Osteoblast (primary cell): ENCODE measurements around the gene KCND3. TPM values are rescaled to one million over a fixed set of nuclear protein-coding genes. Genes with fewer than 3 reads are reported as not detected.
A peak's percentile ranks its signal among the peaks of the same experiment; 100 is the strongest.

Experiments
- DNase-seq: peaks from one replicate; pipeline ENCODE4 v3.0.0; 2011; ENCODE audit warnings: low spot score, mixed read lengths; ENCODE audit not compliant: insufficient read length; ENCODE audit errors: missing footprints
- H2AFZ ChIP-seq: 2 replicates; pipeline ENCODE4 v1.6.0; 2011; ENCODE audit warnings: mild to moderate bottlenecking, low read length
- H3K27ac ChIP-seq: 2 replicates; pipeline ENCODE4 v1.5.1; 2011; ENCODE audit warnings: mild to moderate bottlenecking, low read depth, low read length, moderate library complexity
- H3K27me3 ChIP-seq: 2 replicates; pipeline ENCODE4 v1.6.0; 2012; ENCODE audit warnings: mild to moderate bottlenecking, control low read depth, inconsistent platforms, low read length, moderate library complexity; ENCODE audit not compliant: insufficient read depth
- H3K36me3 ChIP-seq: 2 replicates; pipeline ENCODE4 v1.5.1; 2011; ENCODE audit warnings: mild to moderate bottlenecking, low read length, control low read depth, moderate library complexity; ENCODE audit not compliant: insufficient read depth
- H3K4me1 ChIP-seq: 2 replicates; pipeline ENCODE4 v1.5.1; 2011; ENCODE audit warnings: mild to moderate bottlenecking, low read length, control low read depth, moderate library complexity; ENCODE audit not compliant: insufficient read depth
- H3K4me2 ChIP-seq: 2 replicates; pipeline ENCODE4 v1.6.0; 2011; ENCODE audit warnings: mild to moderate bottlenecking, low read length; ENCODE audit not compliant: insufficient read depth
- H3K4me3 ChIP-seq: fragments of 200-600 bp; sonication (generic); 3 replicates; pipeline ENCODE4 v1.5.1; 2012; ENCODE audit warnings: mild to moderate bottlenecking, low read length, inconsistent platforms; ENCODE audit not compliant: insufficient read depth
- H3K79me2 ChIP-seq: 2 replicates; pipeline ENCODE4 v1.6.0; 2012; ENCODE audit warnings: mild to moderate bottlenecking, low read length, control low read depth, inconsistent platforms; ENCODE audit not compliant: insufficient read depth
- H3K9me3 ChIP-seq: 2 replicates; pipeline ENCODE4 v1.5.1; 2011; ENCODE audit warnings: low read depth, low read length, control low read depth
- H4K20me1 ChIP-seq: 2 replicates; pipeline ENCODE4 v1.6.0; 2012; ENCODE audit warnings: mild to moderate bottlenecking, low read length, control low read depth; ENCODE audit not compliant: insufficient read depth
- CTCF ChIP-seq: IDR thresholded peaks from 2 replicates; pipeline ENCODE4 v1.5.1; 2011; ENCODE audit warnings: mild to moderate bottlenecking, low read depth, low read length, moderate library complexity; ENCODE audit errors: extremely low read depth
- total RNA-seq: library from RNA; depleted of rRNA; stranded (reverse); fragments of >200 nt; gene quantifications from 2 replicates; pipeline ENCODE4 v1.2.3, GENCODE V29; 2012

KCND3 gene
- total RNA-seq, 1 donor, result 3.6 TPM

- H2AFZ ChIP-seq, result peak overlapping the region; percentile 64
- H3K4me1 ChIP-seq, result peaks cover 67% of the 10 kb centered on the region
- peaks cover 17% of the 10 kb centered on the region for H3K79me2 ChIP-seq
- peak overlapping the region; percentile 95 for H3K4me2 ChIP-seq
- no peaks in the 10 kb centered on the region for H3K9me3 ChIP-seq
- peak; percentile 87 for DNase-seq
- TF ChIP-seq CTCF, result no peak
- peak overlapping the region; percentile 86 for H3K27ac ChIP-seq
- no peaks in the 10 kb centered on the region for H3K36me3 ChIP-seq
- peak overlapping the region; percentile 81 for H3K4me3 ChIP-seq
- no peaks in the 10 kb centered on the region for H4K20me1 ChIP-seq
- no peaks in the 10 kb centered on the region for H3K27me3 ChIP-seq
These were observed 250.9 kb downstream of the KCND3 start for GRCh38 chr1:111738436-111739193.

- Histone ChIP-seq H3K9me3 (no peaks in the 10 kb centered on the region), H3K36me3 (no peaks in the 10 kb centered on the region), H3K4me2 (peak overlapping the region; percentile 95), H3K4me1 (peaks cover 66% of the 10 kb centered on the region), H3K27me3 (no peaks in the 10 kb centered on the region), H3K27ac (peak overlapping the region; percentile 86), H2AFZ (no peak overlapping the region), H3K79me2 (peaks cover 19% of the 10 kb centered on the region), H3K4me3 (peak overlapping the region; percentile 81), H4K20me1 (no peaks in the 10 kb centered on the region)
- DNase-seq, result no peak
- no peak for TF ChIP-seq CTCF
These were observed 251.4 kb downstream of the KCND3 start for GRCh38 chr1:111738133-111738435.

- peak; percentile 53 for DNase-seq
- no peaks in the 10 kb centered on the region for H3K36me3 ChIP-seq
- H3K9me3 ChIP-seq, result no peaks in the 10 kb centered on the region
- peak overlapping the region; percentile 86 for H3K27ac ChIP-seq
- no peaks in the 10 kb centered on the region for H4K20me1 ChIP-seq
- H3K79me2 ChIP-seq, result peaks cover 25% of the 10 kb centered on the region
- no peak overlapping the region for H2AFZ ChIP-seq
- peak overlapping the region; percentile 81 for H3K4me3 ChIP-seq
- H3K4me1 ChIP-seq, result peaks cover 64% of the 10 kb centered on the region
- no peak for TF ChIP-seq CTCF
- peak overlapping the region; percentile 95 for H3K4me2 ChIP-seq
- H3K27me3 ChIP-seq, result no peaks in the 10 kb centered on the region
These were observed 252.0 kb downstream of the KCND3 start for GRCh38 chr1:111737216-111738132.

GRCh38 chr1:111736548-111737215, 252.8 kb downstream of the KCND3 start:
- TF ChIP-seq CTCF, result no peak
- H4K20me1 ChIP-seq, result no peaks in the 10 kb centered on the region
- no peaks in the 10 kb centered on the region for H3K36me3 ChIP-seq
- H3K4me3 ChIP-seq, result peak overlapping the region; percentile 81
- no peak for DNase-seq
- no peak overlapping the region for H2AFZ ChIP-seq
- H3K27ac ChIP-seq, result peak overlapping the region; percentile 86
- H3K79me2 ChIP-seq, result peaks cover 32% of the 10 kb centered on the region
- no peaks in the 10 kb centered on the region for H3K9me3 ChIP-seq
- peaks cover 62% of the 10 kb centered on the region for H3K4me1 ChIP-seq
- H3K27me3 ChIP-seq, result no peaks in the 10 kb centered on the region
- peak overlapping the region; percentile 95 for H3K4me2 ChIP-seq
